ENCODE data around the gene CFAP92. TPM values are rescaled to one million over a fixed set of nuclear protein-coding genes. Genes with fewer than 3 reads are reported as not detected.

Gene CFAP92
- total RNA-seq, 2 experiments from 2014 or later: 0.19 to 0.45 TPM

DNA sequence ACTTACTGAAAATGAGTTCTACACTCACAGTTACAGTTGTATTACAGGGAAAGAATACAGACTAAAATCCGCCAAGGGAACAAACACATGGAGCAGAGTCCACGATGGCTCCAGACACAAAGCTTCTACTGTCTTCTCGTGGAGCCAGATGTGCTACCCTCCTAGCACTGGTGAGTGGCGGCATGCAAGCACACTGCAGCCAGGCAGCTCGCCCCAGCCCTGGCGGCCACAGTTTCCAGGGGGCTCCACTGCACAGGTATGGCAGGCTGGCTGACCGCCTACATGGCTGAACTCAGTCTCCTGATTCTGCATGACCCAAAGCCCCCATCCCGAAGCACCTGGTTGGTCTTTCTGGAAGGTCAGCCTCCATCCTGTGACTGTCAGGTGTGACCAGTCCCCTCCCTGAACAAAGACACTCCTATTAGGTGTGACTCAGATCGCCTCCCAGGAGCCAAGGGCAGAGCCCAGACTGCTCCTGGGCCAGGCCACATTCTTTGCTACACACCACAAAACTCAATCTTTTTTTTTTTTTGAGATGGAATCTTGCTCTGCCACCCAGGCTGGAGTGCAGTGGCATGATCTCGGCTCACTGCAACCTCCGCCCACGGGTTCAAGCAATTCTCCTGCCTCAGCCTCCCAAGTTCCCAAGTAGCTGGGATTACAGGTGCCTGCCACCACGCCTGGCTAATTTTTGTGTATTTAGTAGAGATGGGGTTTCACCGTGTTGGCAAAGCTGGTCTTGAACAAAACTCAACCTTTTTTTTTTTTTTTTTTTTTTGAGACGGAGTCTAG lies 51.5 kb downstream of the CFAP92 start:
- H3K4me3 Mint-ChIP-seq: no peak overlapping the region
- no peak for ATAC-seq (ENCODE audit: poor library complexity)
- CTCF ChIA-PET: interaction anchor here (0.7 kb wide), 1 partner anchor 548 kb away, joined by 3 read pairs; no protein-coding TSS in a partner anchor

DNA sequence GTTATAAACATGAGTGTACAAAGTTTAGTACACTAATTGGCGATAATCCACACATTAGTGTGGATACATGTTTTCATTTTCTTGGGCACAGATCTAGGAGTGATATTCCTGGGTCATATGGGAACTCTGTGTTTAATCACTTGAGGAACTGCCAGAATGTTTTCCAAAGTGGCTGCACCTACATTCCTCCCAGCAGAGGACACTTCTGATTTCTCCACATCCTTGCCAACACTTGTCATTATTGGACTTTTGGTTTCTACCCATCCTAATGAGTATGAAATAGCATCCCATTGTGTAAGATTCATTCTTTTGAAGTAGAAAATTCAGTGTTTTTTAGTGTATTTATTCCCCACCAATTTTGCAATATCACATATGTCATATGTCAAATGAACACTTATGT lies 53.6 kb downstream of the CFAP92 start:
- Histone ChIP-seq H3K27me3 (ENCODE audit: control insufficient read depth in 1 of 2, insufficient read depth in 2 of 2, low read length in 2 of 2) (peaks cover 0 to 3% of the 10 kb centered on the region in 2 experiments), H3K27ac (ENCODE audit: low read depth in 1 of 2, low read length in 2 of 2) (no peak overlapping the region), H3K4me3 (ENCODE audit: low read length) (no peak overlapping the region), H3K36me3 (ENCODE audit: insufficient read depth, low read length) (no peaks in the 10 kb centered on the region), H3K9me3 (ENCODE audit: control insufficient read depth in 1 of 2, insufficient read depth in 1 of 2, low read length in 2 of 2) (no peaks in the 10 kb centered on the region), H3K4me1 (ENCODE audit: insufficient read depth, low read length) (no peaks in the 10 kb centered on the region)
- intact Hi-C loops (cut with DNase I, micrococcal nuclease): no loop called here
- POLR2A ChIA-PET: no interaction called here
- Mint-ChIP-seq H3K36me3 (ENCODE audit: low read depth) (no peaks in the 10 kb centered on the region), H3K9me3 (no peaks in the 10 kb centered on the region), H3K4me1 (ENCODE audit: low read depth) (no peaks in the 10 kb centered on the region), H3K27ac (no peak overlapping the region), H3K4me3 (no peak overlapping the region), H3K27me3 (peaks cover 9% of the 10 kb centered on the region)
- CTCF ChIA-PET: no interaction called here
- TF ChIP-seq, protein P1, sequence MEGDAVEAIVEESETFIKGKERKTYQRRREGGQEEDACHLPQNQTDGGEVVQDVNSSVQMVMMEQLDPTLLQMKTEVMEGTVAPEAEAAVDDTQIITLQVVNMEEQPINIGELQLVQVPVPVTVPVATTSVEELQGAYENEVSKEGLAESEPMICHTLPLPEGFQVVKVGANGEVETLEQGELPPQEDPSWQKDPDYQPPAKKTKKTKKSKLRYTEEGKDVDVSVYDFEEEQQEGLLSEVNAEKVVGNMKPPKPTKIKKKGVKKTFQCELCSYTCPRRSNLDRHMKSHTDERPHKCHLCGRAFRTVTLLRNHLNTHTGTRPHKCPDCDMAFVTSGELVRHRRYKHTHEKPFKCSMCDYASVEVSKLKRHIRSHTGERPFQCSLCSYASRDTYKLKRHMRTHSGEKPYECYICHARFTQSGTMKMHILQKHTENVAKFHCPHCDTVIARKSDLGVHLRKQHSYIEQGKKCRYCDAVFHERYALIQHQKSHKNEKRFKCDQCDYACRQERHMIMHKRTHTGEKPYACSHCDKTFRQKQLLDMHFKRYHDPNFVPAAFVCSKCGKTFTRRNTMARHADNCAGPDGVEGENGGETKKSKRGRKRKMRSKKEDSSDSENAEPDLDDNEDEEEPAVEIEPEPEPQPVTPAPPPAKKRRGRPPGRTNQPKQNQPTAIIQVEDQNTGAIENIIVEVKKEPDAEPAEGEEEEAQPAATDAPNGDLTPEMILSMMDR (IDR thresholded peaks at IDR 0.05): no peak
- DNase-seq (no peak), ATAC-seq (ENCODE audit: poor library complexity) (no peak)

More for the DNA sequence above, 51.5 kb downstream of the CFAP92 start:
- Mint-ChIP-seq H3K27me3 (peaks cover 9% of the 10 kb centered on the region), H3K36me3 (ENCODE audit: low read depth) (no peaks in the 10 kb centered on the region), H3K27ac (no peak overlapping the region), H3K9me3 (no peaks in the 10 kb centered on the region), H3K4me1 (ENCODE audit: low read depth) (no peaks in the 10 kb centered on the region)
- H3K4me1 ChIP-seq (ENCODE audit: insufficient read depth, low read length): no peaks in the 10 kb centered on the region
- TF ChIP-seq, protein P1 (IDR thresholded peaks at IDR 0.05): no peak
- DNase-seq: no peak
- H3K27me3 ChIP-seq (ENCODE audit: control insufficient read depth in 1 of 2, insufficient read depth in 2 of 2, low read length in 2 of 2): peaks cover 0 to 3% of the 10 kb centered on the region in 2 experiments
- no peak overlapping the region for H3K27ac ChIP-seq (ENCODE audit: low read depth in 1 of 2, low read length in 2 of 2)
- no peaks in the 10 kb centered on the region for H3K36me3 ChIP-seq (ENCODE audit: insufficient read depth, low read length)
- H3K9me3 ChIP-seq (ENCODE audit: control insufficient read depth in 1 of 2, insufficient read depth in 1 of 2, low read length in 2 of 2): no peaks in the 10 kb centered on the region
- intact Hi-C loops (cut with DNase I, micrococcal nuclease): no loop called here
- no peak overlapping the region for H3K4me3 ChIP-seq (ENCODE audit: low read length)
- POLR2A ChIA-PET: no interaction called here

DNA sequence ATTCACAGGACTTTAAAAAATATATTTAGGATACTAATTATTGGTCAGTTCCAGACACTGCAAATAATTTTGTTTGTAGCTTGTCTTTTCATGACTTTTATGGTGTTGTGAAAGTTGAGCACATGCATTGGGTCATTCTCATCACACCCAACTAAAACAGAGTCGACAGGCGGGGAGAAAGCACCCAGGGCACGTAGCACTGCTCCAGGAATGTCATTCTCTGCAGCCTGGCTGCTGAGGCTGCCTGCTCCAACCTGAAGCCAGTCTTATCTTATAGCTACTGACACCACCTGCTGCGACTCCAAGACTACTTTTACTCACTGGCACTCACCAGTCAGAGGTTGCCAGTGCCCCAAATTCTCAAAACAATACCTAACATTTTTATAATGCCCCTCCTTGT lies 57.5 kb downstream of the CFAP92 start:
- Mint-ChIP-seq H3K27ac (no peak overlapping the region), H3K4me3 (no peak overlapping the region), H3K36me3 (ENCODE audit: low read depth) (no peaks in the 10 kb centered on the region), H3K4me1 (ENCODE audit: low read depth) (no peaks in the 10 kb centered on the region), H3K9me3 (no peaks in the 10 kb centered on the region), H3K27me3 (no peaks in the 10 kb centered on the region)
- POLR2A ChIA-PET: interaction anchor here (0.6 kb wide), 1 partner anchor 116 kb away, joined by 3 read pairs; no protein-coding TSS in a partner anchor
- Histone ChIP-seq H3K4me3 (ENCODE audit: low read length) (no peak overlapping the region), H3K4me1 (ENCODE audit: insufficient read depth, low read length) (no peaks in the 10 kb centered on the region), H3K27me3 (ENCODE audit: control insufficient read depth in 1 of 2, insufficient read depth in 2 of 2, low read length in 2 of 2) (peaks cover 0 to 6% of the 10 kb centered on the region in 2 experiments), H3K36me3 (ENCODE audit: insufficient read depth, low read length) (no peaks in the 10 kb centered on the region), H3K27ac (ENCODE audit: low read depth in 1 of 2, low read length in 2 of 2) (no peak overlapping the region), H3K9me3 (ENCODE audit: control insufficient read depth in 1 of 2, insufficient read depth in 1 of 2, low read length in 2 of 2) (no peaks in the 10 kb centered on the region)
- CTCF ChIA-PET: no interaction called here
- DNase-seq (no peak), ATAC-seq (ENCODE audit: poor library complexity) (no peak)
- intact Hi-C loops (cut with DNase I, micrococcal nuclease): loop anchor here in 1 of 2 experiments (5.0 kb wide), 1 partner anchor 939 kb away; no protein-coding TSS in a partner anchor
- TF ChIP-seq, protein P1 (IDR thresholded peaks at IDR 0.05): no peak
